Skeletal muscle tissue (tissue), 5 donors: Measurements from ENCODE around the gene ZNF326. TPM values are rescaled to one million over a fixed set of nuclear protein-coding genes. Genes with fewer than 3 reads are reported as not detected.

Experiments
- H3K27ac ChIP-seq: one replicate; pipeline ENCODE4 v1.7.0; 2013; ENCODE audit warnings: mild to moderate bottlenecking, low read depth, low read length, inconsistent platforms
- H3K27me3 ChIP-seq, 3 donors: one replicate each; pipeline ENCODE4 v1.7.0; 2013; ENCODE audit warnings: low read length in 3 of 3; ENCODE audit not compliant: control insufficient read depth in 3 of 3, insufficient read depth in 3 of 3
- H3K36me3 ChIP-seq, 3 donors: one replicate each; pipeline ENCODE4 v1.7.0; 2013; ENCODE audit warnings: low read length in 3 of 3; ENCODE audit not compliant: control insufficient read depth in 3 of 3, insufficient read depth in 3 of 3
- H3K4me1 ChIP-seq, 3 donors: one replicate each; pipeline ENCODE4 v1.7.0; 2013; ENCODE audit warnings: low read length in 3 of 3, mild to moderate bottlenecking in 3 of 3; ENCODE audit not compliant: control insufficient read depth in 3 of 3, insufficient read depth in 3 of 3
- H3K4me3 ChIP-seq, 3 donors: one replicate each; pipeline ENCODE4 v1.7.0; 2013; ENCODE audit warnings: low read length in 3 of 3
- H3K9ac ChIP-seq, 3 donors: one replicate each; pipeline ENCODE4 v1.7.0; 2013; ENCODE audit warnings: low read length in 3 of 3, mild to moderate bottlenecking in 3 of 3, moderate library complexity in 2 of 3, low read depth in 1 of 3
- H3K9me3 ChIP-seq, 3 donors: one replicate each; pipeline ENCODE4 v1.7.0; 2013; ENCODE audit warnings: low read length in 3 of 3; ENCODE audit not compliant: control insufficient read depth in 3 of 3
- small RNA-seq: library from RNA; depleted of rRNA; stranded (forward); fragments of <200 nt; gene quantifications from one replicate; pipeline ENCODE3, GENCODE V24; 2014
- total RNA-seq: library from RNA; depleted of rRNA; stranded (reverse); fragments of >200 nt; gene quantifications from one replicate; pipeline ENCODE4 v1.2.3, GENCODE V29; 2014
- donor health status: Osteomylitis.

ZNF326 gene
- total RNA-seq, 1 donor from 2014 or later, result 7.8 TPM

- no peaks in the 10 kb centered on the region for H3K36me3 ChIP-seq
- no peaks in the 10 kb centered on the region for H3K27me3 ChIP-seq
- no peak overlapping the region for H3K27ac ChIP-seq
- H3K4me1 ChIP-seq, result no peaks in the 10 kb centered on the region
- no peak overlapping the region for H3K4me3 ChIP-seq
- H3K9ac ChIP-seq, result no peak overlapping the region
- no peaks in the 10 kb centered on the region for H3K9me3 ChIP-seq
Measured at GRCh38 chr1:90067194-90067931, 72.5 kb downstream of the ZNF326 start.

- H3K9me3 ChIP-seq, result no peaks in the 10 kb centered on the region
- H3K27ac ChIP-seq, result no peak overlapping the region
- H3K4me3 ChIP-seq, result no peak overlapping the region
- H3K9ac ChIP-seq, result no peak overlapping the region
- no peaks in the 10 kb centered on the region for H3K27me3 ChIP-seq
- H3K36me3 ChIP-seq, result no peaks in the 10 kb centered on the region
- H3K4me1 ChIP-seq, result no peaks in the 10 kb centered on the region
Measured at GRCh38 chr1:90068611-90069280, 73.8 kb downstream of the ZNF326 start.

GRCh38 chr1:90074137-90074536 lies 79.2 kb downstream of the ZNF326 start:
- Histone ChIP-seq H3K4me3 (no peak overlapping the region), H3K27ac (no peak overlapping the region), H3K9ac (no peak overlapping the region), H3K27me3 (no peaks in the 10 kb centered on the region), H3K9me3 (no peaks in the 10 kb centered on the region), H3K36me3 (no peaks in the 10 kb centered on the region), H3K4me1 (no peaks in the 10 kb centered on the region)

DNA sequence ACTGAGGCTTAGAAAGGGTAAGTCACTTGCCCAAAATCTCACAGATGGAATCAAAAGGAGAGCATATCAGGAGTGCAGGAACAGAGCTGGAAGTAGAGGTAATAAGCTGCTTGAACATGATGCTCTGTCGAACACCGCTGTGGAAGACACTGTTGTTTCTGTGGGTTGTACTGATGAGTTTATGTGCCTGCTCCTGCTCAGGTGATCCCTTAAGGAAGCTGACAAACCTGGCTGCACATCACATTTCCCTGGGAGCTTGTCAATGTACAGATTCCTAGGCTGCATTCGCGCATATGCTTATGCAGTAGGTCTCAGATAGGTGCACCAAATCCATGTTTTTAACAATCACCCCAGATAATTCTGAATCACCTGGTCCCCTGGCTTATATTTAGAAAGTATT lies 79.7 kb downstream of the ZNF326 start:
- Histone ChIP-seq H3K36me3 (no peaks in the 10 kb centered on the region), H3K4me3 (no peak overlapping the region), H3K9ac (no peak overlapping the region), H3K9me3 (no peaks in the 10 kb centered on the region), H3K27me3 (no peaks in the 10 kb centered on the region), H3K27ac (no peak overlapping the region), H3K4me1 (no peaks in the 10 kb centered on the region)

DNA sequence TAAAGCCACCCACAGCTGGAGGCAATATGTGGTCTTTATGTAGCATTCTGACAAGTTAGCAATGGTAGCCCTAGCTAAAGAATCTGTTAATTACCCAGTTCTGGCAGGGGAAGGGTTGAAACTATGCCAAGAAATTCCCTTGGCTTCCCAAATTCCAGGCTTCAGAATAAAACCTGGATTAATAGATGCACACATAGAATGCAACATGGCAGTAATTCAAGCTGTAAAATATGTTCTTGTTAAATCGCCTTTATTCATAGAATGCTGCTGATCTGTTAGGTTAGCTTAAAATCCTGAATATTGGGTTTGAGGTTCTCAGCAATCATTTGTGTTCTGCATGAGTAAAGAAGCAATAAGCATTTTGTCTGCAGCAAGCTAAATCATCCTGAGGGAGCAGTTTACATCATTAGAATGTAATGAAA lies 80.1 kb downstream of the ZNF326 start:
- Histone ChIP-seq H3K9me3 (no peaks in the 10 kb centered on the region), H3K27ac (no peak overlapping the region), H3K9ac (no peak overlapping the region), H3K36me3 (no peaks in the 10 kb centered on the region), H3K27me3 (no peaks in the 10 kb centered on the region), H3K4me3 (no peak overlapping the region), H3K4me1 (no peaks in the 10 kb centered on the region)

GRCh38 chr1:90083995-90084394 lies 89.1 kb downstream of the ZNF326 start:
- H3K4me1 ChIP-seq, result no peaks in the 10 kb centered on the region
- H3K36me3 ChIP-seq, result no peaks in the 10 kb centered on the region
- no peak overlapping the region for H3K9ac ChIP-seq
- no peaks in the 10 kb centered on the region for H3K27me3 ChIP-seq
- no peaks in the 10 kb centered on the region for H3K9me3 ChIP-seq
- no peak overlapping the region for H3K4me3 ChIP-seq
- H3K27ac ChIP-seq, result no peak overlapping the region

Small RNA genes within 50 kb of the gene (small RNA-seq; reads per million reads assigned to genes)
- not detected for gene RN7SKP272

Other genes starting within 250 kb of the ZNF326 start
- 4.7 TPM for gene LRRC8D, start 174.1 kb upstream of the ZNF326 start, total RNA-seq